ENCODE results near the gene SEMA7A.

DNA sequence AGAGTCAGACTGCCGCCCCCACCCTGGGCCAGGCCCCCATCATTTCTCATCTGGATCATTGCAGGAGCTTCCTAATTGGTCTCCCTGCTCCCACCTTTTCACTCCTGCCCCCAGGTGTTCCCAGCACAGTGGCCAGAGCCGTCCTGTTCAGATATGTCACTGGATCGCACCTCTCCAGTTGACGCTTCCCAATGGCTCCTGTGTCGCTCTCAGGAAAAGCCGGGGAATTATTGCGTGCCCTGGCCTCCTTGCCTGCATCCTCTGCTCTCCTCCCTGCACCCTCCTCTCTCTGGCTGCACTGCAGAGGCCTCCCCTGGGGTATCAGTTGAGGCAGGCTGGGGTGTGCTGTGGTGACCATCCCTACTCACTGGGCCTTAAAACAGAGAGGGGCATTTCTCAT is 40.9 kb downstream of the SEMA7A start:
- no peak for TF ChIP-seq POLR2A (IDR thresholded peaks at IDR 0.05)
- TF ChIP-seq, protein P1, sequence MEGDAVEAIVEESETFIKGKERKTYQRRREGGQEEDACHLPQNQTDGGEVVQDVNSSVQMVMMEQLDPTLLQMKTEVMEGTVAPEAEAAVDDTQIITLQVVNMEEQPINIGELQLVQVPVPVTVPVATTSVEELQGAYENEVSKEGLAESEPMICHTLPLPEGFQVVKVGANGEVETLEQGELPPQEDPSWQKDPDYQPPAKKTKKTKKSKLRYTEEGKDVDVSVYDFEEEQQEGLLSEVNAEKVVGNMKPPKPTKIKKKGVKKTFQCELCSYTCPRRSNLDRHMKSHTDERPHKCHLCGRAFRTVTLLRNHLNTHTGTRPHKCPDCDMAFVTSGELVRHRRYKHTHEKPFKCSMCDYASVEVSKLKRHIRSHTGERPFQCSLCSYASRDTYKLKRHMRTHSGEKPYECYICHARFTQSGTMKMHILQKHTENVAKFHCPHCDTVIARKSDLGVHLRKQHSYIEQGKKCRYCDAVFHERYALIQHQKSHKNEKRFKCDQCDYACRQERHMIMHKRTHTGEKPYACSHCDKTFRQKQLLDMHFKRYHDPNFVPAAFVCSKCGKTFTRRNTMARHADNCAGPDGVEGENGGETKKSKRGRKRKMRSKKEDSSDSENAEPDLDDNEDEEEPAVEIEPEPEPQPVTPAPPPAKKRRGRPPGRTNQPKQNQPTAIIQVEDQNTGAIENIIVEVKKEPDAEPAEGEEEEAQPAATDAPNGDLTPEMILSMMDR (IDR thresholded peaks at IDR 0.05) = no peak
